GM18907 (cell line): Measurements from ENCODE around the gene LY6G5C.

Experiments used
- ATAC-seq: cut with Tn5 transposase; IDR thresholded peaks from one replicate; pipeline ENCODE4 v1.9.1; 2021; ENCODE audit warnings: mild to moderate bottlenecking, moderate library complexity; ENCODE audit not compliant: unreplicated experiment

The LY6G5C gene

GRCh38 chr6:31642798-31643570 lies 37.9 kb downstream of the LY6G5C start:
- no peak for ATAC-seq

GRCh38 chr6:31641370-31641769 lies 39.5 kb downstream of the LY6G5C start:
- ATAC-seq, result no peak

- no peak for ATAC-seq
Observed at GRCh38 chr6:31640612-31641011, 40.3 kb downstream of the LY6G5C start.

GRCh38 chr6:31639449-31639861 lies 41.4 kb downstream of the LY6G5C start:
- no peak for ATAC-seq

GRCh38 chr6:31639043-31639442 lies 41.8 kb downstream of the LY6G5C start:
- ATAC-seq, result no peak

- no peak for ATAC-seq
Observed at GRCh38 chr6:31636698-31637596, 43.9 kb downstream of the LY6G5C start.

GRCh38 chr6:31634969-31635575 lies 45.8 kb downstream of the LY6G5C start:
- ATAC-seq, result no peak

GRCh38 chr6:31634131-31634530 lies 46.7 kb downstream of the LY6G5C start:
- ATAC-seq, result no peak

GRCh38 chr6:31633447-31633846 lies 47.4 kb downstream of the LY6G5C start:
- no peak for ATAC-seq

- ATAC-seq, result no peak
Observed at GRCh38 chr6:31632279-31632946, 48.5 kb downstream of the LY6G5C start.

GRCh38 chr6:31631681-31632278 lies 49.1 kb downstream of the LY6G5C start:
- ATAC-seq, result no peak

GRCh38 chr6:31631209-31631608 lies 49.7 kb downstream of the LY6G5C start:
- no peak for ATAC-seq

- ATAC-seq, result no peak
Observed at GRCh38 chr6:31630177-31630934, 50.5 kb downstream of the LY6G5C start.

- no peak for ATAC-seq
Observed at GRCh38 chr6:31629014-31629413, 51.9 kb downstream of the LY6G5C start.

- no peak for ATAC-seq
Observed at GRCh38 chr6:31627690-31628287, 53.1 kb downstream of the LY6G5C start.

GRCh38 chr6:31626952-31627351 lies 53.9 kb downstream of the LY6G5C start:
- ATAC-seq, result no peak
